ENCODE results near the gene COMMD1.
"Not testable (repeated sequence)": the region's sequence is repeated elsewhere in the genome, so short reads cannot be mapped to it uniquely, and the experiment has no call there.

COMMD1 gene

GRCh38 chr2:62089658-62090057 lies 184.2 kb downstream of the COMMD1 start:
- DNase-seq, result no peak

GRCh38 chr2:62091471-62091870 lies 186.0 kb downstream of the COMMD1 start:
- DNase-seq, result no peak

GRCh38 chr2:62099050-62099449 lies 193.6 kb downstream of the COMMD1 start:
- DNase-seq, result no peak

GRCh38 chr2:62099523-62100175 lies 194.2 kb downstream of the COMMD1 start:
- DNase-seq, result no peak

GRCh38 chr2:62101886-62102285 lies 196.4 kb downstream of the COMMD1 start:
- no peak for DNase-seq

GRCh38 chr2:62102402-62102920 lies 197.0 kb downstream of the COMMD1 start:
- no peak for DNase-seq

GRCh38 chr2:62109554-62109953 lies 204.1 kb downstream of the COMMD1 start:
- no peak for DNase-seq

- no peak for DNase-seq
Observed at GRCh38 chr2:62110415-62111025, 205.0 kb downstream of the COMMD1 start.

GRCh38 chr2:62112179-62112578 lies 206.7 kb downstream of the COMMD1 start:
- no peak for DNase-seq

- no peak for DNase-seq
Observed at GRCh38 chr2:62114564-62114963, 209.1 kb downstream of the COMMD1 start.

GRCh38 chr2:62116983-62117382 lies 211.5 kb downstream of the COMMD1 start:
- DNase-seq, result no peak

GRCh38 chr2:62118160-62118559 lies 212.7 kb downstream of the COMMD1 start:
- no peak for DNase-seq

- no peak for DNase-seq
Observed at GRCh38 chr2:62119311-62119974, 214.0 kb downstream of the COMMD1 start.

GRCh38 chr2:62126239-62126638 lies 220.8 kb downstream of the COMMD1 start:
- DNase-seq, result not testable (repeated sequence)

- DNase-seq, result no peak
Observed at GRCh38 chr2:62133320-62133823, 227.9 kb downstream of the COMMD1 start.

- DNase-seq, result no peak
Observed at GRCh38 chr2:62136956-62137830, 231.7 kb downstream of the COMMD1 start.

GRCh38 chr2:62140426-62141141 lies 235.1 kb downstream of the COMMD1 start:
- no peak for DNase-seq

GRCh38 chr2:62141142-62141740 lies 235.8 kb downstream of the COMMD1 start:
- no peak for DNase-seq

- no peak for DNase-seq
Observed at GRCh38 chr2:62142054-62142453, 236.6 kb downstream of the COMMD1 start.

GRCh38 chr2:62143696-62144095 lies 238.2 kb downstream of the COMMD1 start:
- no peak for DNase-seq

GRCh38 chr2:62144689-62145477 lies 239.4 kb downstream of the COMMD1 start:
- no peak for DNase-seq
